GM12878 (cell line): Measurements from ENCODE around the gene ZNF668. TPM values are rescaled to one million over a fixed set of nuclear protein-coding genes. Genes with fewer than 3 reads are reported as not detected.
A peak's percentile ranks its signal among the peaks of the same experiment; 100 is the strongest.

Source experiments
- BMI1 ChIP-seq: fragments of 450-650 bp; IDR thresholded peaks from 2 replicates; pipeline ENCODE4 v1.6.1; 2016; ENCODE audit warnings: mild to moderate bottlenecking, moderate library complexity, borderline replicate concordance
- CEBPZ ChIP-seq: fragments of 150-350 bp; IDR thresholded peaks from 2 replicates; pipeline ENCODE4 v1.6.1; 2016; ENCODE audit warnings: low read depth, low read length
- CREM ChIP-seq: IDR thresholded peaks from 2 replicates; pipeline ENCODE4 v1.6.1; 2014; ENCODE audit warnings: antibody characterized with exemption, low read depth
- IKZF1 ChIP-seq: fragments of 450-650 bp; conservative IDR thresholded peaks from 2 replicates; pipeline ENCODE4 v1.6.1; 2017; ENCODE audit warnings: antibody characterized with exemption, mild to moderate bottlenecking
- JUND ChIP-seq: IDR thresholded peaks from 2 replicates; pipeline ENCODE4 v1.6.1; 2012; ENCODE audit warnings: low read depth, mild to moderate bottlenecking, low read length, improper control_type of control experiment, moderate library complexity
- MTA2 ChIP-seq: fragments of 450-650 bp; IDR thresholded peaks from 2 replicates; pipeline ENCODE4 v1.6.1; 2016; ENCODE audit warnings: low read depth, mild to moderate bottlenecking, moderate library complexity
- NFIC ChIP-seq: IDR thresholded peaks from 2 replicates; pipeline ENCODE4 v1.6.1; 2012; ENCODE audit warnings: low read depth, mild to moderate bottlenecking, inconsistent platforms, low read length, moderate library complexity
- PAX5 ChIP-seq: IDR thresholded peaks from 2 replicates; pipeline ENCODE4 v1.6.1; 2011; ENCODE audit warnings: low read depth, low read length, borderline replicate concordance
- POLR2A ChIP-seq: IDR thresholded peaks from 2 replicates; pipeline ENCODE4 v1.6.1; 2011; ENCODE audit warnings: low read depth, mild to moderate bottlenecking, low read length
- POU2F2 ChIP-seq: IDR thresholded peaks from 3 replicates; pipeline ENCODE4 v1.6.1; 2011; ENCODE audit warnings: low read depth, mild to moderate bottlenecking, low read length, borderline replicate concordance
- RBBP5 ChIP-seq: fragments of 200-600 bp; sonication (generic); conservative IDR thresholded peaks from 2 replicates; pipeline ENCODE4 v1.6.1; 2016
- SIX5 ChIP-seq: IDR thresholded peaks from 2 replicates; pipeline ENCODE4 v1.6.1; 2011; ENCODE audit warnings: mild to moderate bottlenecking, low read depth, low read length, moderate library complexity; ENCODE audit not compliant: severe bottlenecking
- SKIL ChIP-seq: fragments of 450-650 bp; IDR thresholded peaks from 2 replicates; pipeline ENCODE4 v1.6.1; 2017; ENCODE audit warnings: mild to moderate bottlenecking, low read depth, inconsistent platforms; ENCODE audit not compliant: poor library complexity, severe bottlenecking
- TCF12 ChIP-seq: IDR thresholded peaks from 2 replicates; pipeline ENCODE4 v1.6.1; 2011; ENCODE audit warnings: low read depth, mild to moderate bottlenecking, low read length
- USF1 ChIP-seq: IDR thresholded peaks from 2 replicates; pipeline ENCODE4 v1.6.1; 2011; ENCODE audit warnings: borderline replicate concordance, low read depth, mild to moderate bottlenecking, moderate library complexity, mixed read lengths, low read length; ENCODE audit not compliant: insufficient read depth; ENCODE audit errors: extremely low read length
- WRNIP1 ChIP-seq: IDR thresholded peaks from 2 replicates; pipeline ENCODE4 v1.6.1; 2011; ENCODE audit warnings: low read depth, low read length, improper control_type of control experiment, borderline replicate concordance
- ZBED1 ChIP-seq: IDR thresholded peaks from 2 replicates; pipeline ENCODE4 v1.6.1; 2016; ENCODE audit warnings: borderline replicate concordance
- ZBTB40 ChIP-seq: fragments of 450-650 bp; IDR thresholded peaks from 2 replicates; pipeline ENCODE4 v1.6.1; 2016; ENCODE audit warnings: mild to moderate bottlenecking, moderate library complexity, borderline replicate concordance
- ZSCAN29 ChIP-seq: fragments of 450-650 bp; IDR thresholded peaks from 2 replicates; pipeline ENCODE4 v1.6.1; 2017; ENCODE audit warnings: mild to moderate bottlenecking, moderate library complexity
- ZZZ3 ChIP-seq: IDR thresholded peaks from 2 replicates; pipeline ENCODE4 v1.6.1; 2011; ENCODE audit warnings: low read depth; ENCODE audit not compliant: control insufficient read depth, insufficient read length
- polyA plus RNA-seq, 11 experiments: library from polyadenylated mRNA; depleted of rRNA in 4 of 11; unstranded in 6 of 11; stranded (reverse) in 5 of 11; fragments of >200 nt; fragmentation: Nextera tagmentation in 4 of 11; fragmentation: Illumina TruSeq in 1 of 11; extraction: Ambion mirVana in 4 of 11; extraction: Trizol in 1 of 11; gene quantifications; 1 replicate in 1 of 11; 2 replicates in 10 of 11; pipeline versions ENCODE4 v1.2.1 to v1.2.3, GENCODE V29; 2011 to 2016; ENCODE audit warnings: inconsistent platforms in 2 of 11, missing spikeins in 2 of 11, low read depth in 1 of 11
- total RNA-seq, 4 experiments: library from RNA; depleted of rRNA in 3 of 4; stranded (reverse); fragments of >200 nt in 3 of 4; fragmentation: Illumina TruSeq in 1 of 4; extraction: Trizol in 1 of 4; gene quantifications; 2 replicates each; pipeline versions ENCODE4 v1.2.1 to v1.2.3, GENCODE V29; 2013 to 2021

ZNF668 gene
- total and polyA plus RNA-seq, 10 of the 15 experiments (the other 5 are each of a cell fraction or from before 2014, with no cell fraction given): 0.05 to 20.7 (median 10.0) TPM; not detected in 1

GRCh38 chr16:31033709-31034492, 40.1 kb downstream of the ZNF668 start (continued):
- TF ChIP-seq ZBTB40: no peak; the same call in 1 of the 2 replicates
- TF ChIP-seq WRNIP1: no peak
- no peak for TF ChIP-seq TCF12
- TF ChIP-seq ZSCAN29: no peak
- TF ChIP-seq NFIC: no peak
- no peak for TF ChIP-seq ZZZ3
- TF ChIP-seq RBBP5: no peak
- TF ChIP-seq USF1: no peak
- no peak; the same call in none of the 2 replicates for TF ChIP-seq POLR2A
- no peak for TF ChIP-seq ZBED1
- no peak for TF ChIP-seq BMI1
- no peak for TF ChIP-seq CREM
- no peak for TF ChIP-seq CEBPZ
- no peak for TF ChIP-seq JUND
- TF ChIP-seq IKZF1: peak; percentile 84
- no peak for TF ChIP-seq POU2F2
- no peak for TF ChIP-seq SKIL
- TF ChIP-seq PAX5: 0 out of 2 replicates have a peak, but pooled peaks have one; percentile 23
- TF ChIP-seq SIX5: peak; percentile 95
- TF ChIP-seq MTA2: no peak
